IMR-90 (cell line): Measurements from ENCODE around the gene EVI5. TPM values are rescaled to one million over a fixed set of nuclear protein-coding genes. Genes with fewer than 3 reads are reported as not detected.

ENCODE experiments used
- ATAC-seq: fragments of 200-7000 bp; cut with Tn5 transposase; 2 replicates; pipeline ENCODE4 v1.9.1; 2020; ENCODE audit warnings: low read depth, mild to moderate bottlenecking, moderate library complexity
- BruUV-seq: library from RNA; stranded (reverse); fragments of 400-500 nt; replicated peaks from 2 replicates; lab custom pipeline; 2021; lab: Mats Ljungman, UMichigan
- CTCF ChIA-PET: fragments of 300-600 bp; formaldehyde crosslinking; extraction: SDS; loops from one replicate; lab custom pipeline; 2021; ENCODE audit warnings: antibody characterized with exemption; lab: Yijun Ruan, JAX
- POLR2A ChIA-PET: fragments of 300-600 bp; sonication (Branson Sonifier 250); formaldehyde crosslinking; loops from one replicate; lab custom pipeline; 2022; ENCODE audit warnings: antibody characterized with exemption; ENCODE audit not compliant: unreplicated experiment; lab: Charles Lee
- DNase-seq: peaks from one replicate; pipeline ENCODE4 v3.0.0; 2013
- H2AFZ ChIP-seq: replicated peaks from 2 replicates; pipeline ENCODE3; 2013; ENCODE audit warnings: low read length, mild to moderate bottlenecking; ENCODE audit not compliant: poor library complexity
- H2AK5ac ChIP-seq: 2 replicates; pipeline ENCODE4 v1.6.1; 2013; ENCODE audit warnings: low read depth, low read length, inconsistent platforms
- H2AK9ac ChIP-seq: replicated peaks from 2 replicates; pipeline ENCODE3; 2013; ENCODE audit warnings: mild to moderate bottlenecking, low read depth, low read length, moderate library complexity; ENCODE audit not compliant: poor library complexity
- H2BK120ac ChIP-seq: 2 replicates; pipeline ENCODE4 v1.6.1; 2013; ENCODE audit warnings: low read depth, low read length, inconsistent platforms
- H2BK15ac ChIP-seq: 3 replicates; pipeline ENCODE4 v1.6.1; 2013; ENCODE audit warnings: low read depth, low read length, inconsistent platforms
- H2BK20ac ChIP-seq: 2 replicates; pipeline ENCODE4 v1.6.1; 2013; ENCODE audit warnings: low read depth, mild to moderate bottlenecking, inconsistent platforms, low read length, moderate library complexity
- H2BK5ac ChIP-seq: 2 replicates; pipeline ENCODE4 v1.6.1; 2013; ENCODE audit warnings: mild to moderate bottlenecking, low read depth, low read length, inconsistent platforms; ENCODE audit not compliant: poor library complexity, severe bottlenecking
- H3K14ac ChIP-seq: replicated peaks from 2 replicates; pipeline ENCODE4 v1.6.1; 2013; ENCODE audit warnings: low read depth, low read length, inconsistent platforms
- H3K18ac ChIP-seq: 2 replicates; pipeline ENCODE4 v1.6.1; 2013; ENCODE audit warnings: low read depth, low read length, control low read depth
- H3K23ac ChIP-seq: 2 replicates; pipeline ENCODE4 v1.6.1; 2013; ENCODE audit warnings: low read depth, low read length, inconsistent platforms
- H3K27ac ChIP-seq: 2 replicates; pipeline ENCODE4 v1.5.1; 2013; ENCODE audit warnings: mild to moderate bottlenecking, control low read depth, low read length; ENCODE audit not compliant: insufficient read depth
- H3K27me3 ChIP-seq: 2 replicates; pipeline ENCODE4 v1.6.1; 2013; ENCODE audit warnings: low read length; ENCODE audit not compliant: control insufficient read depth, insufficient read depth
- H3K36me3 ChIP-seq: 2 replicates; pipeline ENCODE4 v1.6.1; 2013; ENCODE audit warnings: low read length, mixed read lengths; ENCODE audit not compliant: control insufficient read depth, insufficient read depth
- H3K4ac ChIP-seq: 2 replicates; pipeline ENCODE4 v1.6.1; 2013; ENCODE audit warnings: low read depth, low read length, inconsistent platforms
- H3K4me1 ChIP-seq: 2 replicates; pipeline ENCODE4 v1.6.1; 2013; ENCODE audit warnings: low read length, mixed read lengths; ENCODE audit not compliant: control insufficient read depth, insufficient read depth
- H3K4me2 ChIP-seq: 2 replicates; pipeline ENCODE4 v1.6.1; 2013; ENCODE audit warnings: low read depth, mild to moderate bottlenecking, control low read depth, low read length, moderate library complexity
- H3K4me3 ChIP-seq: 2 replicates; pipeline ENCODE4 v1.5.1; 2013; ENCODE audit warnings: low read depth, mild to moderate bottlenecking, control low read depth, low read length, moderate library complexity; ENCODE audit not compliant: insufficient read depth
- H3K56ac ChIP-seq: 2 replicates; pipeline ENCODE4 v1.6.1; 2013; ENCODE audit warnings: low read length, inconsistent platforms; ENCODE audit not compliant: insufficient read depth; ENCODE audit errors: extremely low read depth
- H3K79me1 ChIP-seq, 2 experiments: 2 replicates each; pipeline ENCODE4 v1.6.1; 2013; ENCODE audit warnings: low read length in 2 of 2, inconsistent platforms in 1 of 2, low read depth in 1 of 2
- H3K9ac ChIP-seq: 2 replicates; pipeline ENCODE4 v1.6.1; 2013; ENCODE audit warnings: low read depth, low read length, control low read depth
- H3K9me1 ChIP-seq: 2 replicates; pipeline ENCODE4 v1.6.1; 2013; ENCODE audit warnings: low read length, inconsistent platforms; ENCODE audit not compliant: insufficient read depth
- H3K9me3 ChIP-seq: 2 replicates; pipeline ENCODE4 v1.6.1; 2013; ENCODE audit warnings: low read length; ENCODE audit not compliant: control insufficient read depth, insufficient read depth
- H4K20me1 ChIP-seq: 2 replicates; pipeline ENCODE4 v1.6.1; 2013; ENCODE audit warnings: low read length, inconsistent platforms; ENCODE audit not compliant: insufficient read depth
- H4K5ac ChIP-seq: 2 replicates; pipeline ENCODE4 v1.6.1; 2013; ENCODE audit warnings: mild to moderate bottlenecking, low read depth, low read length, control low read depth
- H4K8ac ChIP-seq, 2 experiments: 2 replicates each; pipeline ENCODE4 v1.6.1; 2013; ENCODE audit warnings: low read depth in 2 of 2, low read length in 2 of 2, control low read depth in 1 of 2, inconsistent platforms in 1 of 2
- H4K91ac ChIP-seq: 2 replicates; pipeline ENCODE4 v1.6.1; 2013; ENCODE audit warnings: low read depth, low read length, inconsistent platforms; ENCODE audit not compliant: insufficient read depth
- ELK1 ChIP-seq: fragments of 150-350 bp; IDR thresholded peaks from 2 replicates; pipeline ENCODE4 v1.6.1; 2016; ENCODE audit warnings: low read depth, mild to moderate bottlenecking, low read length, moderate library complexity, borderline replicate concordance
- WGBS, 2 experiments: methylation state at CpG; one replicate each; pipeline versions ENCODE4 v1.1.5 to v1.1.7; 2013; ENCODE audit warnings: missing lambda C conversion rate in 2 of 2; ENCODE audit not compliant: insufficient read length in 1 of 2; ENCODE audit errors: extremely low coverage in 2 of 2; 5-methylcytosine and 5-hydroxymethylcytosine counted together
- dilution Hi-C: fragments of 300-500 bp; cut with HindIII; formaldehyde crosslinking; loops from one replicate; pipeline ENCODE4 v1.14.3; 2018; ENCODE audit warnings: low sequenced_read_pairs; ENCODE audit not compliant: unreplicated experiment
- in situ Hi-C: fragments of 300-500 bp; cut with MboI; formaldehyde crosslinking; loops from 3 replicates; pipeline ENCODE4 v1.14.3; 2019; ENCODE audit warnings: low sequenced_read_pairs, inconsistent platforms, mixed read lengths
- intact Hi-C: fragments of 100-400 bp; cut with micrococcal nuclease; formaldehyde crosslinking; loops from 2 replicates; pipeline ENCODE4 v1.10.0; 2022
- polyA plus RNA-seq, 3 experiments: library from polyadenylated mRNA; depleted of rRNA; stranded (reverse); fragments of >200 nt; gene quantifications; 2 replicates each; pipeline ENCODE4 v1.2.3, GENCODE V29; 2012; ENCODE audit warnings: low replicate concordance in 1 of 3
- total RNA-seq: library from RNA; depleted of rRNA; stranded (reverse); fragments of >200 nt; gene quantifications from 2 replicates; pipeline ENCODE4 v1.2.3, GENCODE V29; 2012

Gene EVI5
- total and polyA plus RNA-seq, 2 of the 4 experiments (the other 2 are of a cell fraction), result 13.9 to 26.9 TPM

GRCh38 chr1:92465256-92465647, 319.7 kb downstream of the EVI5 start:
- POLR2A ChIA-PET, result no interaction called here
- no CpG with 5 or more reads among the region's 1 CpG for WGBS, 2 experiments

More at GRCh38 chr1:92465256-92465647, 319.7 kb downstream of the EVI5 start:
- H2BK5ac ChIP-seq, result no peak overlapping the region
- H3K9me1 ChIP-seq, result no peaks in the 10 kb centered on the region; the same call in 1 of the 2 replicates
- H4K91ac ChIP-seq, result no peak overlapping the region
- H4K5ac ChIP-seq, result no peak overlapping the region
- H3K56ac ChIP-seq, result no peak overlapping the region
- DNase-seq (no peak), ATAC-seq (no peak)
- no peak overlapping the region for H2AK9ac ChIP-seq
- no peaks in the 10 kb centered on the region for H3K4me1 ChIP-seq
- no peaks in the 10 kb centered on the region for H4K20me1 ChIP-seq
- intact Hi-C loops, result no loop called here
- no peak for TF ChIP-seq ELK1
- no peak overlapping the region for H2AFZ ChIP-seq
- H2BK20ac ChIP-seq, result no peak overlapping the region
- CTCF ChIA-PET, result no interaction called here
- H2BK15ac ChIP-seq, result no peak overlapping the region
- no peak overlapping the region for H3K18ac ChIP-seq
- in situ Hi-C loops, result no loop called here
- no peaks in the 10 kb centered on the region for H3K79me1 ChIP-seq
- H3K14ac ChIP-seq, result no peak overlapping the region
- peaks cover 4% of the 10 kb centered on the region; the same call in 1 of the 2 replicates for H3K27me3 ChIP-seq
- H2AK5ac ChIP-seq, result no peak overlapping the region
- H3K36me3 ChIP-seq, result no peaks in the 10 kb centered on the region
- no peaks in the 10 kb centered on the region for H3K9me3 ChIP-seq
- H3K4ac ChIP-seq, result no peak overlapping the region
- H3K27ac ChIP-seq, result no peak overlapping the region
- dilution Hi-C loops, result no loop called here
- H3K4me2 ChIP-seq, result no peak overlapping the region
- no peak overlapping the region for H4K8ac ChIP-seq
- no peak overlapping the region for H3K23ac ChIP-seq
- no peak overlapping the region for H3K9ac ChIP-seq
- no peak overlapping the region for H2BK120ac ChIP-seq
- BruUV-seq, result no TSS peak
- H3K4me3 ChIP-seq, result no peak overlapping the region
